CD4-positive, alpha-beta memory T cell (primary cell): ENCODE measurements around the gene SCAPER. TPM values are rescaled to one million over a fixed set of nuclear protein-coding genes. Genes with fewer than 3 reads are reported as not detected.
A peak's percentile ranks its signal among the peaks of the same experiment; 100 is the strongest.

Experiments used
- CTCF ChIA-PET: fragments of 350-600 bp; sonication (Branson Sonifier 250); formaldehyde crosslinking; loops from one replicate; lab custom pipeline; 2021; ENCODE audit warnings: inconsistent platforms; ENCODE audit not compliant: partially characterized antibody; lab: Charles Lee
- POLR2A ChIA-PET: fragments of 350-600 bp; sonication (Branson Sonifier 250); formaldehyde crosslinking; loops from one replicate; lab custom pipeline; 2021; ENCODE audit not compliant: partially characterized antibody; lab: Charles Lee
- DNase-seq, 5 donors: peaks; one replicate each; pipeline versions ENCODE4 v3.0.0 to v3.0.0-alpha.2; 2020 to 2022; ENCODE audit warnings: mixed read lengths in 1 of 5
- H3K27ac ChIP-seq: one replicate; pipeline ENCODE4 v1.7.0; 2013; ENCODE audit warnings: low read depth, low read length
- H3K27me3 ChIP-seq: 2 replicates; pipeline ENCODE4 v1.7.0; 2013; ENCODE audit warnings: mild to moderate bottlenecking, low read length, moderate library complexity; ENCODE audit not compliant: insufficient read depth
- H3K36me3 ChIP-seq: 2 replicates; pipeline ENCODE4 v1.7.0; 2013; ENCODE audit warnings: mild to moderate bottlenecking, low read length, moderate library complexity; ENCODE audit not compliant: insufficient read depth
- H3K4me1 ChIP-seq: 2 replicates; pipeline ENCODE4 v1.7.0; 2013; ENCODE audit warnings: mild to moderate bottlenecking, low read length, moderate library complexity; ENCODE audit not compliant: insufficient read depth
- H3K4me3 ChIP-seq, 2 donors: one replicate each; pipeline ENCODE4 v1.7.0; 2013; ENCODE audit warnings: low read length in 2 of 2, mild to moderate bottlenecking in 1 of 2
- H3K9me3 ChIP-seq, 2 donors: one replicate each; pipeline ENCODE4 v1.7.0; 2013; ENCODE audit warnings: low read length in 2 of 2, control low read depth in 1 of 2; ENCODE audit not compliant: control insufficient read depth in 1 of 2
- H3K27ac Mint-ChIP-seq, 7 donors: one replicate each; pipeline ENCODE4 v1.8.0; 2020 to 2021; ENCODE audit warnings: mixed read lengths in 7 of 7, mild to moderate bottlenecking in 6 of 7, inconsistent platforms in 3 of 7, moderate library complexity in 3 of 7
- H3K27me3 Mint-ChIP-seq, 2 donors: one replicate each; pipeline ENCODE4 v1.8.0; 2020 to 2021; ENCODE audit warnings: mixed read lengths in 2 of 2
- H3K36me3 Mint-ChIP-seq, 2 donors: one replicate each; pipeline ENCODE4 v1.8.0; 2020 to 2021; ENCODE audit warnings: mixed read lengths in 2 of 2, inconsistent platforms in 1 of 2, mild to moderate bottlenecking in 1 of 2
- H3K4me1 Mint-ChIP-seq, 4 donors: one replicate each; pipeline ENCODE4 v1.8.0; 2020 to 2021; ENCODE audit warnings: mixed read lengths in 4 of 4, mild to moderate bottlenecking in 1 of 4
- H3K4me3 Mint-ChIP-seq, 8 donors: one replicate each; pipeline ENCODE4 v1.8.0; 2020 to 2021; ENCODE audit warnings: mixed read lengths in 8 of 8, mild to moderate bottlenecking in 7 of 8, moderate library complexity in 6 of 8, inconsistent platforms in 3 of 8
- H3K9me3 Mint-ChIP-seq, 8 donors: one replicate each; pipeline ENCODE4 v1.8.0; 2020 to 2021; ENCODE audit warnings: mixed read lengths in 8 of 8, mild to moderate bottlenecking in 5 of 8, inconsistent platforms in 3 of 8, moderate library complexity in 1 of 8
- intact Hi-C: fragments of 100-400 bp; cut with micrococcal nuclease; formaldehyde crosslinking; loops from one replicate; pipeline ENCODE4 v1.15.1; 2023
- polyA plus RNA-seq, 2 donors: library from polyadenylated mRNA; unstranded; fragments of 300-500 nt; fragmentation: Illumina TruSeq; gene quantifications; one replicate each; pipeline ENCODE4 v1.2.3, GENCODE V29; 2021
- total RNA-seq, 2 experiments: library from RNA; stranded (reverse); gene quantifications; one replicate each; pipeline ENCODE4 v1.2.3, GENCODE V29; 2021

Gene SCAPER, protein sequence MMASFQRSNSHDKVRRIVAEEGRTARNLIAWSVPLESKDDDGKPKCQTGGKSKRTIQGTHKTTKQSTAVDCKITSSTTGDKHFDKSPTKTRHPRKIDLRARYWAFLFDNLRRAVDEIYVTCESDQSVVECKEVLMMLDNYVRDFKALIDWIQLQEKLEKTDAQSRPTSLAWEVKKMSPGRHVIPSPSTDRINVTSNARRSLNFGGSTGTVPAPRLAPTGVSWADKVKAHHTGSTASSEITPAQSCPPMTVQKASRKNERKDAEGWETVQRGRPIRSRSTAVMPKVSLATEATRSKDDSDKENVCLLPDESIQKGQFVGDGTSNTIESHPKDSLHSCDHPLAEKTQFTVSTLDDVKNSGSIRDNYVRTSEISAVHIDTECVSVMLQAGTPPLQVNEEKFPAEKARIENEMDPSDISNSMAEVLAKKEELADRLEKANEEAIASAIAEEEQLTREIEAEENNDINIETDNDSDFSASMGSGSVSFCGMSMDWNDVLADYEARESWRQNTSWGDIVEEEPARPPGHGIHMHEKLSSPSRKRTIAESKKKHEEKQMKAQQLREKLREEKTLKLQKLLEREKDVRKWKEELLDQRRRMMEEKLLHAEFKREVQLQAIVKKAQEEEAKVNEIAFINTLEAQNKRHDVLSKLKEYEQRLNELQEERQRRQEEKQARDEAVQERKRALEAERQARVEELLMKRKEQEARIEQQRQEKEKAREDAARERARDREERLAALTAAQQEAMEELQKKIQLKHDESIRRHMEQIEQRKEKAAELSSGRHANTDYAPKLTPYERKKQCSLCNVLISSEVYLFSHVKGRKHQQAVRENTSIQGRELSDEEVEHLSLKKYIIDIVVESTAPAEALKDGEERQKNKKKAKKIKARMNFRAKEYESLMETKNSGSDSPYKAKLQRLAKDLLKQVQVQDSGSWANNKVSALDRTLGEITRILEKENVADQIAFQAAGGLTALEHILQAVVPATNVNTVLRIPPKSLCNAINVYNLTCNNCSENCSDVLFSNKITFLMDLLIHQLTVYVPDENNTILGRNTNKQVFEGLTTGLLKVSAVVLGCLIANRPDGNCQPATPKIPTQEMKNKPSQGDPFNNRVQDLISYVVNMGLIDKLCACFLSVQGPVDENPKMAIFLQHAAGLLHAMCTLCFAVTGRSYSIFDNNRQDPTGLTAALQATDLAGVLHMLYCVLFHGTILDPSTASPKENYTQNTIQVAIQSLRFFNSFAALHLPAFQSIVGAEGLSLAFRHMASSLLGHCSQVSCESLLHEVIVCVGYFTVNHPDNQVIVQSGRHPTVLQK (N-terminal part only)
- total RNA-seq (10 to 100 TPM; 41.3 to 41.4 TPM), polyA plus RNA-seq (10 to 100 TPM in 1 of 2 donors, 1 to 10 TPM in 1; 7.2 to 27.3 TPM)

DNA sequence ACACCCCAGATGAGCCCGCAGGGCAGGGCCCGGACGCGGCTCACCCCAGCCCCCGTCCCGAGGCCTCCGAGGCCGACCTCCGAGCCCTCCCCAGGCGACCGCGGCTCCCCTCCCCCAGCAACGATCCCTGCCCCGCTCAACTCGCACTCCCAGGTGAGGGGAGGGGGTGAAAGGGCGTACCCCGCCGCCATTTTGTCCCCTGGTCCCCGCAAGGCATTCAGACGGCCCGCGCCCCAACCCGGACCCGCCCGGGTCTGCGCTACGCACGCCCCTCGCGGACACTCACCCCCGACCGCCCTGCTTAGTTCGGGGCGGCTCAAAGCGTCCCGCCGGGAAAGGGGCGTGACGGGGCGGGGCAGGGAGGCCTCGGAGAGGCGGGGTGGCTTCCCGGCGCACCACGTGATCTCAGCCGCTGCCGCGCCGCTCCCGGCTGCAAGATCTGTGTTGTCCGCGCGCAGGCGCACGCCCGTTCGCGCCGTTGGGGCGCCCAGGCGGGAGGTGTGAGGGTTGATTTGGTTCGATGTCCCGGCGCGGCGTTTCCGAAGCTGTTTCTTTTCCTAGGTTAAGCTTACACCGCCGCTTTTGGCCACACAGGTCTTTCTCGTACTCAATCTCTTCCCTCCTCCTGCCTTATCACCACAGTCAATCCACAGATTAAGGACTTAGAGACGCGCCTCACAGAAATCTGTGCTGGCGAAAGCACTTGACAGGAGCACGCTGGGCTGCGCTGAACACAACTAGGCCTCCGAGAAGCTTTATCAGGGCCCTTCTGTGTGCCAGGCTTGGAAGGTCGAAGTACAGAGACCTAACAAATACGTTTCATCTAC lies at the start of gene SCAPER:
Gene SCAPER (minus strand): TSS at position 328 of the 827 bp plus-strand sequence. CDS start 21,523 bp downstream, outside the sequence.
- DNase-seq: peak; percentile 88 to 90 (median 90)
- H3K36me3 Mint-ChIP-seq: peaks cover 3% of the 10 kb centered on the region in 2 donors
- peak within 1 kb of the TSS; percentile 83 to 87 for H3K4me3 ChIP-seq
- H3K4me3 Mint-ChIP-seq: peak within 1 kb of the TSS; percentile 94 to 97 (median 94)
- peak within 1 kb of the TSS; percentile 92 to 98 (median 96) for H3K27ac Mint-ChIP-seq
- no peaks in the 10 kb centered on the region for H3K27me3 Mint-ChIP-seq
- no peaks in the 10 kb centered on the region for H3K9me3 ChIP-seq
- intact Hi-C loops: loop anchor here (1.0 to 10.0 kb wide), 3 partner anchors 26 to 520 kb away; partner anchors contain the start of genes HMG20A, PEAK1, RCN2 and TSPAN3
- POLR2A ChIA-PET: interaction anchor here (1.0 to 1.9 kb wide), 9 partner anchors 27 to 117 kb away, joined by 3 to 29 read pairs (median 4); partner anchors contain the start of genes PSTPIP1 and RCN2
- H3K4me1 Mint-ChIP-seq: peaks cover 24 to 41% (median 29%) of the 10 kb centered on the region in 4 donors
- no peaks in the 10 kb centered on the region for H3K9me3 Mint-ChIP-seq
- H3K4me1 ChIP-seq: peaks cover 36% of the 10 kb centered on the region
- H3K27me3 ChIP-seq: no peaks in the 10 kb centered on the region
- H3K27ac ChIP-seq: peak within 1 kb of the TSS; percentile 71
- CTCF ChIA-PET: interaction anchor here (0.8 to 1.1 kb wide), 3 partner anchors 108 to 118 kb away, joined by 3 read pairs; no protein-coding TSS in a partner anchor
- no peaks in the 10 kb centered on the region for H3K36me3 ChIP-seq

DNA sequence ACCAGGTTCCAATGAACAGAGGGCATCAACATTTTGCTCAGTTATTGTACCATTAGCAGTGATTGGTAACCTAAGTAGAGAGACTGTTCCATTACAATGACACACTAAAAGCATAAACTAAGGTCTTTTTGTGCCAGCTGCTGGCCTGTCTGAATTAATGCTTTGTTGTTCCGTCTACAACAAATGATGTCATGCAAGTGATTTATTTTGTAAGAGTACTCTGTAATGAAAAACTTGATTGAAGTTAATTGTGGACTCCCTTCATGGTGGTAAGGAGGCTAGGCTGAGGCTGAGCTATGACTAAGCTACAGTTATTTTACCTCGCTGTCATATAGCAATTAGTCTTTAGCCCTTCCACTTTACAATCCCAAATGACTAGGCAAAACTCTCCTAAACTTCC lies 49.6 kb upstream of the SCAPER start:
- H3K27me3 Mint-ChIP-seq: no peaks in the 10 kb centered on the region
- intact Hi-C loops: no loop called here
- DNase-seq: no peak
- ChIA-PET CTCF (interaction anchor here (0.7 to 1.8 kb wide), 2 partner anchors 19 to 39 kb away, joined by 4 to 6 read pairs; no protein-coding TSS in a partner anchor), POLR2A (no interaction called here)
- Histone ChIP-seq H3K4me3 (no peak overlapping the region), H3K36me3 (no peaks in the 10 kb centered on the region), H3K27me3 (no peaks in the 10 kb centered on the region), H3K27ac (no peak overlapping the region), H3K9me3 (no peaks in the 10 kb centered on the region), H3K4me1 (no peaks in the 10 kb centered on the region)
- H3K27ac Mint-ChIP-seq: no peak overlapping the region
- H3K36me3 Mint-ChIP-seq: peaks cover 7 to 9% of the 10 kb centered on the region in 2 donors
- H3K9me3 Mint-ChIP-seq: no peaks in the 10 kb centered on the region
- H3K4me3 Mint-ChIP-seq: no peak overlapping the region
- H3K4me1 Mint-ChIP-seq: peaks cover 6 to 7% (median 7%) of the 10 kb centered on the region in 4 donors

DNA sequence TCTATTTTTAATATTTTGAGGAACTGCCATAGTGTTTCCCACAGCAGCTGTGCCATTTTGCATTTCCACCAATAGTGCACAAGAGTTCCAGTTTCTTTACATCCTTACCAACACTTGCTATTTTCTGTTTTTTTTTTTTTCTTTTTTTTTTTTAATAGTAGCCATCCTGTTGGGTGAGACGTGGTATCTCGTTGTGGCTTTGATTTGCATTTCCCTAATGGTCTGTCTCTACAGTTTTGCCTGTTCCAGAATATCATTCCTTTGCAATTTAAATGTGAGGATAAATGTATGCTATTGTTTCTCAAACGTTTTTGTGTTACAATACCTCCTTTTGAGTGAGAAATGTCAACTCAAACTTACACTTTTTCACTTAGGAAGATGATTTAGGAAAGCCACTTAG lies 48.8 kb upstream of the SCAPER start:
- intact Hi-C loops: no loop called here
- Mint-ChIP-seq H3K4me3 (no peak overlapping the region), H3K9me3 (no peaks in the 10 kb centered on the region), H3K36me3 (peaks cover 7 to 12% of the 10 kb centered on the region in 2 donors), H3K4me1 (peaks cover 6 to 7% (median 7%) of the 10 kb centered on the region in 4 donors), H3K27ac (no peak overlapping the region), H3K27me3 (no peaks in the 10 kb centered on the region)
- no peak overlapping the region for H3K27ac ChIP-seq
- H3K4me1 ChIP-seq: no peaks in the 10 kb centered on the region
- no peaks in the 10 kb centered on the region for H3K27me3 ChIP-seq
- H3K36me3 ChIP-seq: no peaks in the 10 kb centered on the region
- DNase-seq: no peak
- H3K9me3 ChIP-seq: no peaks in the 10 kb centered on the region
- no peak overlapping the region for H3K4me3 ChIP-seq
- CTCF ChIA-PET: no interaction called here
- POLR2A ChIA-PET: no interaction called here

DNA sequence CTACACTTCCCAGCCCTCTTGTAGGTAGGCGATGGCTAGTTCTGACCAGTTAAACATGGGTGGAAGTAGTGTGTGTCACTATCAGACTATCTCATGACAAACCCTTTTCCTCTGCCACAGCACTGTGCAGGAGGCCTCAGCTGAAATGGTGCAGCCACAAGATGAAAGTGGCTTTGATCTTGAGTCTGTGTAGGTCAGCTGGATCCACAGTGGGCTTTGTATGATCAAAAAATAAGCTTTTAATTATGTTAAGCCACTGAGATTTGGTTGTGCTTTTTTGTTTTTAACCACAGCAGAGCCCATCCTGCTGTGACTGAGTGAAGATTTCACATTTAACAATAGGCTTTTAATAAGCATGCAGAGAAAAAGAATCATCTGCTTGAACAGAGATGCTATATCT lies 46.1 kb upstream of the SCAPER start:
- Mint-ChIP-seq H3K27me3 (no peaks in the 10 kb centered on the region), H3K4me1 (peaks cover 6 to 13% (median 8%) of the 10 kb centered on the region in 4 donors), H3K4me3 (no peak overlapping the region), H3K36me3 (peaks cover 21 to 31% of the 10 kb centered on the region in 2 donors), H3K27ac (peak overlapping the region in 4 of 7 donors; percentile 25 to 57 (median 50)), H3K9me3 (no peaks in the 10 kb centered on the region)
- H3K27ac ChIP-seq: no peak overlapping the region
- no peaks in the 10 kb centered on the region for H3K4me1 ChIP-seq
- DNase-seq: peak in 1 of 5 donors; percentile 6
- intact Hi-C loops: no loop called here
- ChIA-PET POLR2A (no interaction called here), CTCF (interaction anchor here (1.2 kb wide), 1 partner anchor 10 kb away, joined by 4 read pairs; no protein-coding TSS in a partner anchor)
- no peak overlapping the region for H3K4me3 ChIP-seq
- H3K27me3 ChIP-seq: no peaks in the 10 kb centered on the region
- no peaks in the 10 kb centered on the region for H3K9me3 ChIP-seq
- H3K36me3 ChIP-seq: no peaks in the 10 kb centered on the region

DNA sequence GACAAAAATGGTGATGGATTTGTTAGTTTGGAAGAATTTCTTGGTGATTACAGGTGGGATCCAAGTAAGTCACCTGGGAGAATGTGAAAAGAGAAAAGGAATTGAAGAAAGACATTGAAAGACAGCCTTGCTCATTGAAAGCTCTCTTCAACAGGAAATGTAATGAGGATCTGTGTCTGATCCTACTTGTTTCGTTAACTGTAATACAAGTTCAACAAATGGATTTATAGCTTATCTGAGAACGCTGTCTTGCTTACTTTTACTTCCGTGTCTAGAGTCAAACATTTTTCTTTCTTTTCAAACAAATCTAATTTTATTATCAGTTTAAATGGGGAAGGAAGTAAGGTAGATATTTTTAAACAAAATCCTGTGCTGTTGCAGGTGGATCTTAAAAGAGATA lies 42.3 kb upstream of the SCAPER start:
- peaks cover 5% of the 10 kb centered on the region for H3K36me3 ChIP-seq
- POLR2A ChIA-PET: interaction anchor here (0.9 to 1.4 kb wide), 3 partner anchors 12 to 469 kb away, joined by 3 to 5 read pairs (median 3); partner anchors contain the start of gene SCAPER
- peaks cover 37 to 52% of the 10 kb centered on the region in 2 donors for H3K36me3 Mint-ChIP-seq
- H3K4me1 Mint-ChIP-seq: peaks cover 7 to 13% (median 10%) of the 10 kb centered on the region in 4 donors
- H3K27ac ChIP-seq: no peak overlapping the region
- H3K27me3 Mint-ChIP-seq: no peaks in the 10 kb centered on the region
- CTCF ChIA-PET: interaction anchor here (0.9 to 1.3 kb wide), 2 partner anchors 33 to 78 kb away, joined by 3 to 4 read pairs; no protein-coding TSS in a partner anchor
- no peak overlapping the region for H3K4me3 ChIP-seq
- intact Hi-C loops: no loop called here
- H3K4me3 Mint-ChIP-seq: no peak overlapping the region
- no peaks in the 10 kb centered on the region for H3K4me1 ChIP-seq
- no peaks in the 10 kb centered on the region for H3K9me3 ChIP-seq
- H3K27ac Mint-ChIP-seq: peak overlapping the region in 2 of 7 donors; percentile 20 to 73
- H3K9me3 Mint-ChIP-seq: peaks cover 0 to 2% (median 0%) of the 10 kb centered on the region in 8 donors
- no peak for DNase-seq
- no peaks in the 10 kb centered on the region for H3K27me3 ChIP-seq
